ENCODE measurements around the gene SLC26A6.

SLC26A6 gene

GRCh38 chr3:48594417-48595049 lies 40.7 kb downstream of the SLC26A6 start:
- TF ChIP-seq CTCF (IDR thresholded peaks at IDR 0.05; ENCODE audit: extremely low read depth, missing control alignments): no peak
- no peak for DNase-seq (ENCODE audit: low spot score)

GRCh38 chr3:48593337-48593736 lies 41.9 kb downstream of the SLC26A6 start:
- DNase-seq (ENCODE audit: low spot score): no peak

GRCh38 chr3:48592519-48593087 lies 42.7 kb downstream of the SLC26A6 start:
- no peak for TF ChIP-seq CTCF (IDR thresholded peaks at IDR 0.05; ENCODE audit: extremely low read depth, missing control alignments)
- no peak for DNase-seq (ENCODE audit: low spot score)

More at GRCh38 chr3:48593337-48593736, 41.9 kb downstream of the SLC26A6 start:
- no peak for TF ChIP-seq CTCF (IDR thresholded peaks at IDR 0.05; ENCODE audit: extremely low read depth, missing control alignments)

GRCh38 chr3:48591886-48592518 lies 43.3 kb downstream of the SLC26A6 start:
- no peak for TF ChIP-seq CTCF (IDR thresholded peaks at IDR 0.05; ENCODE audit: extremely low read depth, missing control alignments)

GRCh38 chr3:48591436-48591835 lies 43.8 kb downstream of the SLC26A6 start:
- TF ChIP-seq CTCF (IDR thresholded peaks at IDR 0.05; ENCODE audit: extremely low read depth, missing control alignments): no peak
- DNase-seq (ENCODE audit: low spot score): no peak

More at GRCh38 chr3:48591886-48592518, 43.3 kb downstream of the SLC26A6 start:
- no peak for DNase-seq (ENCODE audit: low spot score)

- no peak for TF ChIP-seq CTCF (IDR thresholded peaks at IDR 0.05; ENCODE audit: extremely low read depth, missing control alignments)
- DNase-seq (ENCODE audit: low spot score): no peak
These were observed 47.0 kb downstream of the SLC26A6 start for GRCh38 chr3:48588230-48588629.

- no peak for DNase-seq (ENCODE audit: low spot score)
- TF ChIP-seq CTCF (IDR thresholded peaks at IDR 0.05; ENCODE audit: extremely low read depth, missing control alignments): no peak
These were observed 47.6 kb downstream of the SLC26A6 start for GRCh38 chr3:48587686-48588085.

All from GM20000 (cell line).